HCT116 (cell line): ENCODE measurements around the gene PRKD2. TPM values are rescaled to one million over a fixed set of nuclear protein-coding genes. Genes with fewer than 3 reads are reported as not detected.

Experiments used
- ATAC-seq: fragments of 200-7000 bp; cut with Tn5 transposase; 2 replicates; pipeline ENCODE4 v1.9.1; 2020; ENCODE audit warnings: mild to moderate bottlenecking, moderate library complexity
- BruUV-seq: library from RNA; stranded (reverse); fragments of 400-500 nt; replicated peaks from 2 replicates; lab custom pipeline; 2021; lab: Mats Ljungman, UMichigan
- CTCF ChIA-PET: fragments of 300-600 bp; sonication (Branson Sonifier 250); formaldehyde crosslinking; loops from one replicate; lab custom pipeline; 2021; ENCODE audit warnings: antibody characterized with exemption; lab: Charles Lee
- POLR2A ChIA-PET: fragments of 300-600, 350-600 bp; sonication (Branson Sonifier 250); formaldehyde crosslinking; loops from one replicate; lab custom pipeline; 2021; ENCODE audit warnings: antibody characterized with exemption; lab: Charles Lee
- RAD21 ChIA-PET, 2 experiments: fragments of 300-600 bp; sonication (Branson Sonifier 250); formaldehyde crosslinking; loops; one replicate each; lab custom pipeline; 2023; ENCODE audit warnings: low total read pairs in 2 of 2; ENCODE audit not compliant: uncharacterized antibody in 2 of 2, unreplicated experiment in 2 of 2, low non-redundant PET in 1 of 2; lab: Charles Lee
- DNase-seq: peaks from one replicate; pipeline ENCODE4 v3.0.0-alpha.2; 2010; ENCODE audit warnings: low read depth, low spot score
- H2AFZ ChIP-seq: fragments of 200-600 bp; shearing (Covaris generic), sonication (generic); 2 replicates; pipeline ENCODE4 v1.6.1; 2017; ENCODE audit warnings: low read depth, mixed run types, mixed read lengths, antibody characterized with exemption, low read length; ENCODE audit not compliant: poor library complexity, severe bottlenecking
- H3K27ac ChIP-seq: 2 replicates; pipeline ENCODE4 v1.5.1; 2012; ENCODE audit warnings: low read depth, low read length
- H3K27me3 ChIP-seq: fragments of 200-600 bp; sonication (generic); 2 replicates; pipeline ENCODE4 v1.6.1; 2016; ENCODE audit warnings: mixed run types, low read length, mixed read lengths; ENCODE audit not compliant: insufficient read depth
- H3K36me3 ChIP-seq, 2 experiments: fragments of 200-500 bp in 1 of 2; fragments of 200-600 bp in 1 of 2; sonication (Bioruptor generic) in 1 of 2; sonication (generic) in 1 of 2; 2 replicates each; pipeline versions ENCODE4 v1.5.1 to v1.6.1; 2014 to 2016; ENCODE audit warnings: low read length in 2 of 2, inconsistent platforms in 1 of 2, mixed read lengths in 1 of 2, mixed run types in 1 of 2; ENCODE audit not compliant: insufficient read depth in 2 of 2, control insufficient read depth in 1 of 2
- H3K4me1 ChIP-seq, 2 experiments: fragments of 200-600 bp in 1 of 2; sonication (generic) in 1 of 2; 2 replicates each; pipeline versions ENCODE4 v1.5.1 to v1.6.1; 2012 to 2017; ENCODE audit warnings: low read length in 2 of 2, inconsistent platforms in 1 of 2, mild to moderate bottlenecking in 1 of 2, mixed read lengths in 1 of 2, mixed run types in 1 of 2, moderate library complexity in 1 of 2; ENCODE audit not compliant: insufficient read depth in 2 of 2, control insufficient read depth in 1 of 2
- H3K4me2 ChIP-seq: fragments of 200-600 bp; sonication (generic); 2 replicates; pipeline ENCODE4 v1.6.1; 2017; ENCODE audit warnings: mixed run types, low read length, mixed read lengths
- H3K4me3 ChIP-seq, 2 experiments: fragments of 200-600 bp in 1 of 2; sonication (generic) in 1 of 2; replicated peaks in 1 of 2; 2 replicates each; pipeline ENCODE4 v1.5.1; 2011 to 2016; ENCODE audit warnings: low read length in 2 of 2, control low read depth in 1 of 2, low read depth in 1 of 2, mild to moderate bottlenecking in 1 of 2, mixed read lengths in 1 of 2, mixed run types in 1 of 2
- H3K79me2 ChIP-seq: fragments of 200-600 bp; sonication (generic); 2 replicates; pipeline ENCODE4 v1.6.1; 2017; ENCODE audit warnings: mild to moderate bottlenecking, mixed run types, low read length, moderate library complexity, mixed read lengths; ENCODE audit not compliant: insufficient read depth
- H3K9ac ChIP-seq: fragments of 200-600 bp; sonication (generic); 2 replicates; pipeline ENCODE4 v1.6.1; 2016; ENCODE audit warnings: low read length, mixed read lengths
- H3K9me2 ChIP-seq: fragments of 200-600 bp; sonication (generic), shearing (Covaris generic); 2 replicates; pipeline ENCODE4 v1.6.1; 2017; ENCODE audit warnings: mixed run types, mild to moderate bottlenecking, moderate library complexity; ENCODE audit not compliant: insufficient read depth
- H3K9me3 ChIP-seq, 2 experiments: fragments of 200-500 bp in 1 of 2; fragments of 200-600 bp in 1 of 2; sonication (Bioruptor generic) in 1 of 2; sonication (generic) in 1 of 2; 2 replicates each; pipeline ENCODE4 v1.6.1; 2014 to 2017; ENCODE audit warnings: low read length in 2 of 2, mixed read lengths in 2 of 2, inconsistent platforms in 1 of 2, low read depth in 1 of 2, mild to moderate bottlenecking in 1 of 2, mixed run types in 1 of 2, moderate library complexity in 1 of 2; ENCODE audit not compliant: control insufficient read depth in 1 of 2, insufficient read depth in 1 of 2
- H4K20me1 ChIP-seq: fragments of 200-600 bp; sonication (generic), shearing (Covaris generic); 2 replicates; pipeline ENCODE4 v1.6.1; 2017; ENCODE audit warnings: mixed run types, mild to moderate bottlenecking, moderate library complexity; ENCODE audit not compliant: insufficient read depth
- CEBPB ChIP-seq: IDR thresholded peaks from 2 replicates; pipeline ENCODE4 v1.6.1; 2012; ENCODE audit warnings: low read depth
- EGR1 ChIP-seq: IDR thresholded peaks from 2 replicates; pipeline ENCODE4 v1.6.1; 2012; ENCODE audit warnings: low read depth
- ELF1 ChIP-seq: IDR thresholded peaks from 2 replicates; pipeline ENCODE4 v1.6.1; 2012; ENCODE audit warnings: low read depth, borderline replicate concordance
- EZH2phosphoT487 ChIP-seq: fragments of 200-600 bp; IDR thresholded peaks from 2 replicates; pipeline ENCODE4 v1.6.1; 2018; ENCODE audit warnings: antibody characterized with exemption, borderline replicate concordance
- FOSL1 ChIP-seq: IDR thresholded peaks from 2 replicates; pipeline ENCODE4 v1.6.1; 2012; ENCODE audit warnings: low read depth
- POLR2A ChIP-seq: IDR thresholded peaks from 2 replicates; pipeline ENCODE4 v1.7.0; 2011; ENCODE audit warnings: borderline replicate concordance; ENCODE audit not compliant: insufficient read depth, insufficient read length; ENCODE audit errors: extremely low read depth
- POLR2AphosphoS5 ChIP-seq: IDR thresholded peaks from 2 replicates; pipeline ENCODE4 v1.6.1; 2011; ENCODE audit warnings: mild to moderate bottlenecking, low read depth, low read length, moderate library complexity
- YY1 ChIP-seq: IDR thresholded peaks from 2 replicates; pipeline ENCODE4 v1.6.1; 2011; ENCODE audit warnings: low read length, low read depth, moderate library complexity, mild to moderate bottlenecking; ENCODE audit not compliant: insufficient replicate concordance; ENCODE audit errors: extremely low read depth
- ZFX ChIP-seq: fragments of 450-650 bp; IDR thresholded peaks from 2 replicates; pipeline ENCODE4 v1.6.1; 2017
- intact Hi-C: fragments of 100-400 bp; cut with micrococcal nuclease; formaldehyde crosslinking; loops from 2 replicates; pipeline ENCODE4 v1.10.0; 2022
- total RNA-seq: library from RNA; stranded (reverse); gene quantifications from one replicate; pipeline ENCODE4 v1.2.1, GENCODE V29; 2021; ENCODE audit not compliant: unreplicated experiment
- TF ChIP-seq, protein P1 (sequence below): IDR thresholded peaks from 2 replicates; pipeline ENCODE4 v1.6.1; 2012

The PRKD2 gene
- total RNA-seq, 1 experiment from 2014 or later: 73.5 TPM

GRCh38 chr19:46746281-46747057 lies 29.6 kb upstream of the PRKD2 start, which contains the start of gene STRN4:
TSS of gene STRN4 (minus strand) at chr19:46746450. CDS start at chr19:46746430, 20 bp downstream.
- Histone ChIP-seq H2AFZ (no peak within 1 kb of the TSS), H3K9me3 (no peaks in the 10 kb centered on the region), H3K9me2 (no peaks in the 10 kb centered on the region)
- POLR2A ChIA-PET: no interaction called here
- TF ChIP-seq EGR1 (no peak), POLR2AphosphoS5 (peak; percentile 54; the same call in 1 of the 2 replicates), FOSL1 (no peak), CEBPB (no peak), ZFX (peak; percentile 45; the same call in 1 of the 2 replicates), POLR2A (peak; percentile 41)
- TF ChIP-seq, all 23 proteins: peak for 3
- peak within 1 kb of the TSS; percentile 98 for H3K4me2 ChIP-seq
- peaks cover 46% of the 10 kb centered on the region for H3K79me2 ChIP-seq
- peak within 1 kb of the TSS; percentile 98 to 99 for H3K4me3 ChIP-seq
- H3K36me3 ChIP-seq: peaks cover 4 to 6% of the 10 kb centered on the region in 2 experiments; a peak in 2 of 4 replicates
- no TSS peak for BruUV-seq
- CTCF ChIA-PET: no interaction called here
- H3K27ac ChIP-seq: peak within 1 kb of the TSS; percentile 95
- peaks cover 7% of the 10 kb centered on the region; the same call in 1 of the 2 replicates for H4K20me1 ChIP-seq
- no peaks in the 10 kb centered on the region for H3K27me3 ChIP-seq
- H3K9ac ChIP-seq: peak within 1 kb of the TSS; percentile 98
- H3K4me1 ChIP-seq: peaks cover 5 to 20% of the 10 kb centered on the region in 2 experiments
- ATAC-seq (peak; percentile 70), DNase-seq (no peak)
- RAD21 ChIA-PET: no interaction called here
- intact Hi-C loops: loop anchor here (2.0 kb wide), 1 partner anchor 218 kb away; no protein-coding TSS in a partner anchor

DNA sequence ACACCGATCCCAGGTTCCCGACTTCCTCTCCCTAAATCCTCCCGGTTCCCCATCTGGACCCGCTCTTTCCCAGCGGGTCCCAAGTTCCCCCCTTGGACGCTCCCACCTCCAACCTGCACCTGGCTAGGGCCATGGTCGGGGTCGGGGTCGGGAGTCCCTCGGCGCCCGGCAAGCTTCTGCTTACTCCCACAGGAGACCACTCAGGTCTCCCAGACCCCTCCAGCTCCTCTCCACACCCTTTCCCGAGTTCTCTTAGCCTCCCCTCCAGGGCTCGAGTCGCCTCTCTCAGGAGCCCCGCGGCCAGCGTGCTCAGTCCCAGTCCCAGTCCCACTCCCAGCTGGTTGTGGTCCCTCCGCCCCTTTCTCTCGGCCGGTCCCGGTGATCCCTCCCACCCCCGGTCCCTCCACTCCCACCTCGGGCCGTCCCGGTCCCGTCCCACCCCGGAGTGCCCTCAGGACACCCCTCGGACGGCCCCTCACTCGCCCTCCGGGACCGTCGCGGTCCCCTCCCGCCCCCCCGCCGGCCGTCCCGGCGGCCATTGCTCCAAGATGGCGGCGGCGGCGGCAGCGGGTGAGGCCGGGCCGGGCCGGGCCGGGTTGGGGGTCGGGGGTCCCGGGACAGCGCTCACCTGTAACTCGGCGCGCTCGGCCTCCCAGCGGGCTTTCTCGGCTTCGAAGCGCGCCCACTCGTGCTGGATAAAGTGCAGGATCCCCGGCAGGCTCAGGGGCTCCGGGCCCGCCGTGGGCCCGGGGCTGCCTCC lies 28.8 kb upstream of the PRKD2 start, which contains the start of gene FKRP:
TSS of gene FKRP (plus strand) at position 537 of the 760 bp plus-strand sequence. CDS start 9,394 bp downstream, outside the sequence.
- intact Hi-C loops: loop anchor here (2.0 kb wide), 1 partner anchor 217 kb away; no protein-coding TSS in a partner anchor
- H2AFZ ChIP-seq: no peak within 1 kb of the TSS
- peak within 1 kb of the TSS; percentile 98 for H3K9ac ChIP-seq
- ATAC-seq (peak; percentile 62), DNase-seq (no peak)
- POLR2A ChIA-PET: interaction anchor here (0.7 to 1.7 kb wide), 2 partner anchors 19 to 28 kb away, joined by 3 to 4 read pairs; no protein-coding TSS in a partner anchor
- H3K27ac ChIP-seq: peak within 1 kb of the TSS; percentile 95
- RAD21 ChIA-PET: interaction anchor here in 1 of 2 experiments (0.7 kb wide), 1 partner anchor 682 kb away, joined by 3 read pairs; no protein-coding TSS in a partner anchor
- BruUV-seq: no TSS peak
- no peaks in the 10 kb centered on the region for H3K9me3 ChIP-seq
- no peaks in the 10 kb centered on the region for H3K27me3 ChIP-seq
- H3K36me3 ChIP-seq: peaks cover 4 to 10% of the 10 kb centered on the region in 2 experiments; a peak in 2 of 4 replicates
- no peaks in the 10 kb centered on the region for H3K9me2 ChIP-seq
- H3K4me3 ChIP-seq: peak within 1 kb of the TSS; percentile 98 to 99
- CTCF ChIA-PET: interaction anchor here (1.0 kb wide), 1 partner anchor 8 kb away, joined by 3 read pairs; no protein-coding TSS in a partner anchor
- peaks cover 7% of the 10 kb centered on the region; the same call in 1 of the 2 replicates for H4K20me1 ChIP-seq
- peak; percentile 96; the same call in 1 of the 2 replicates for TF ChIP-seq ZFX
- no peak for TF ChIP-seq EZH2phosphoT487
- TF ChIP-seq ELF1: no peak
- TF ChIP-seq, protein P1, sequence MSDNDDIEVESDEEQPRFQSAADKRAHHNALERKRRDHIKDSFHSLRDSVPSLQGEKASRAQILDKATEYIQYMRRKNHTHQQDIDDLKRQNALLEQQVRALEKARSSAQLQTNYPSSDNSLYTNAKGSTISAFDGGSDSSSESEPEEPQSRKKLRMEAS: no peak
- peak; percentile 58 for TF ChIP-seq POLR2AphosphoS5
- TF ChIP-seq YY1: peak; percentile 96
- H3K4me2 ChIP-seq: peak within 1 kb of the TSS; percentile 98
- H3K4me1 ChIP-seq: peaks cover 5 to 20% of the 10 kb centered on the region in 2 experiments
- H3K79me2 ChIP-seq: peaks cover 54% of the 10 kb centered on the region
